GM23248 (cell line): ENCODE measurements around the gene P2RY11.

ENCODE experiments used
- EZH2 ChIP-seq: fragments of 200-600 bp; sonication (generic); IDR thresholded peaks from 2 replicates; pipeline ENCODE4 v1.6.1; 2018; ENCODE audit warnings: antibody characterized with exemption, mild to moderate bottlenecking; ENCODE audit not compliant: insufficient read depth, poor library complexity, severe bottlenecking
- EZH2phosphoT487 ChIP-seq: fragments of 200-600 bp; sonication (generic); IDR thresholded peaks from 2 replicates; pipeline ENCODE4 v1.6.1; 2018; ENCODE audit warnings: antibody characterized with exemption, moderate library complexity, mild to moderate bottlenecking, low read depth; ENCODE audit not compliant: insufficient read depth

DNA sequence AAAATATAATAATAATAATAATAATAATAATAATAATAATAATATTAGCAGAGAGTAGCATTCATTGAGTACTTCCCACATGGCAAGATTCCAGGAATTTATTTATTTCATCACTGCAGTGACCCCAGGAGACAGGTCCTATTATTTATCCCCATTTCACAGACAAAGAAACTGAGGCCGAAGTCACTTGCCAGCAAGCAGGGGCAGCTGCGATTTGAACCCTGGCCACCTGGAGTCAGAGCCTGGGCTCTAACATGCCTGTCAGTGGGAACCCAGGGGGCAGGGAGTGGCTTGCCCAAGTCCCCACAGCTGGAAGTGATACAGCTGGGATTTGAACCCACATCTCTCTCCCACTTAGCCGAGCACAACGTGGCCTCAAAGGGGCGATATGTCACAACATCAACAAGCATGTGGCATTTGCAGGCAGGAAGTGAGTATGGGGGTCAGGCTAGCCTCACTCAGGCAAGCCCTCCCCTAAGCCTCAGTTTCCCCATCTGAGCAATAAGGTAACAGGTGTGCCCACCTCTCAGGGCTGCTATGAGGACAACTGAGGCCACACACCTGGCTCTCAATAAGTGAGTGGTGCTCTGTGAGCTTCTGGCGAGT is 22.4 kb upstream of the P2RY11 start:
- TF ChIP-seq EZH2 (no peak), EZH2phosphoT487 (no peak)
